Vagina (tissue), 2 donors: Measurements from ENCODE around the gene EOLA1. TPM values are rescaled to one million over a fixed set of nuclear protein-coding genes. Genes with fewer than 3 reads are reported as not detected.

Source experiments
- DNase-seq, 2 donors: peaks; one replicate each; pipeline ENCODE4 v3.0.0-alpha.2; 2017; ENCODE audit errors: extremely low spot score in 2 of 2
- H3K27ac ChIP-seq: fragments of 200-600 bp; sonication (generic); one replicate; pipeline ENCODE4 v1.5.1; 2019
- H3K27me3 ChIP-seq: fragments of 200-600 bp; sonication (generic); one replicate; pipeline ENCODE4 v1.5.1; 2019
- H3K36me3 ChIP-seq, 2 donors: fragments of 200-600 bp; sonication (generic); one replicate each; pipeline ENCODE4 v1.5.1; 2017 to 2019
- H3K4me1 ChIP-seq: fragments of 200-600 bp; sonication (generic); one replicate; pipeline ENCODE4 v1.5.1; 2019
- H3K4me3 ChIP-seq, 2 donors: fragments of 200-600 bp; sonication (generic); 1 replicate in 1 of 2; 2 replicates in 1 of 2; pipeline ENCODE4 v1.5.1; 2016 to 2019
- H3K9me3 ChIP-seq: fragments of 200-600 bp; sonication (generic); one replicate; pipeline ENCODE4 v1.5.1; 2019
- CTCF ChIP-seq, 3 experiments: fragments of 450-650 bp in 2 of 3; fragments of 200-600 bp in 1 of 3; sonication (generic) in 1 of 3; IDR thresholded peaks; one replicate each; pipeline ENCODE4 v1.5.1; 2017 to 2019; ENCODE audit warnings: antibody characterized with exemption in 3 of 3, mild to moderate bottlenecking in 2 of 3, moderate library complexity in 2 of 3
- POLR2A ChIP-seq, 2 donors: fragments of 450-650 bp; IDR thresholded peaks; one replicate each; pipeline ENCODE4 v1.6.1; 2017; ENCODE audit warnings: antibody characterized with exemption in 2 of 2, mild to moderate bottlenecking in 2 of 2, moderate library complexity in 2 of 2
- POLR2AphosphoS5 ChIP-seq, 2 donors: sonication (generic); formaldehyde crosslinking; IDR thresholded peaks; one replicate each; pipeline ENCODE4 v1.9.0; 2017; ENCODE audit warnings: antibody characterized with exemption in 2 of 2, mild to moderate bottlenecking in 2 of 2, low read depth in 1 of 2; ENCODE audit not compliant: insufficient read depth in 1 of 2
- intact Hi-C: fragments of 100-400 bp; cut with DNase I; formaldehyde crosslinking; loops from one replicate; pipeline ENCODE4 v1.15.1; 2023
- total RNA-seq: library from RNA; depleted of rRNA; stranded (reverse); fragments of >200 nt; gene quantifications from one replicate; pipeline ENCODE4 v1.2.3, GENCODE V29; 2016

EOLA1 gene
- total RNA-seq, 1 donor from 2014 or later = 9.8 TPM

GRCh38 chrX:149508467-149508866 lies 32.3 kb upstream of the EOLA1 start:
- H3K4me3 ChIP-seq = no peak overlapping the region
- no peaks in the 10 kb centered on the region for H3K36me3 ChIP-seq
- H3K27ac ChIP-seq = no peak overlapping the region
- H3K9me3 ChIP-seq = no peaks in the 10 kb centered on the region
- TF ChIP-seq CTCF (IDR thresholded peaks at IDR 0.05) = no peak
- TF ChIP-seq POLR2A (IDR thresholded peaks at IDR 0.05) = no peak
- no peak for TF ChIP-seq POLR2AphosphoS5 (IDR thresholded peaks at IDR 0.05; ENCODE audit: insufficient read depth in 1 of 2, low read depth in 1 of 2)
- no peak for DNase-seq
- no peaks in the 10 kb centered on the region for H3K27me3 ChIP-seq
- intact Hi-C loops = no loop called here
- peaks cover 5% of the 10 kb centered on the region for H3K4me1 ChIP-seq

- Histone ChIP-seq H3K27ac (no peak overlapping the region), H3K9me3 (no peaks in the 10 kb centered on the region), H3K36me3 (no peaks in the 10 kb centered on the region), H3K4me1 (no peaks in the 10 kb centered on the region), H3K27me3 (no peaks in the 10 kb centered on the region), H3K4me3 (no peak overlapping the region)
- TF ChIP-seq CTCF (IDR thresholded peaks at IDR 0.05) (no peak), POLR2A (IDR thresholded peaks at IDR 0.05) (no peak), POLR2AphosphoS5 (IDR thresholded peaks at IDR 0.05; ENCODE audit: insufficient read depth in 1 of 2, low read depth in 1 of 2) (no peak)
- DNase-seq = no peak
- intact Hi-C loops = no loop called here
These were observed 30.4 kb upstream of the EOLA1 start for GRCh38 chrX:149510386-149510785.

GRCh38 chrX:149511081-149511480 lies 29.7 kb upstream of the EOLA1 start:
- Histone ChIP-seq H3K27ac (no peak overlapping the region), H3K36me3 (no peaks in the 10 kb centered on the region), H3K4me3 (no peak overlapping the region), H3K4me1 (no peaks in the 10 kb centered on the region), H3K27me3 (no peaks in the 10 kb centered on the region), H3K9me3 (no peaks in the 10 kb centered on the region)
- intact Hi-C loops = no loop called here
- no peak for TF ChIP-seq POLR2AphosphoS5 (IDR thresholded peaks at IDR 0.05; ENCODE audit: insufficient read depth in 1 of 2, low read depth in 1 of 2)
- no peak for TF ChIP-seq CTCF (IDR thresholded peaks at IDR 0.05)
- TF ChIP-seq POLR2A (IDR thresholded peaks at IDR 0.05) = no peak
- DNase-seq = no peak

- intact Hi-C loops = no loop called here
These were observed 28.5 kb upstream of the EOLA1 start for GRCh38 chrX:149512225-149512885.

More at GRCh38 chrX:149512225-149512885, 28.5 kb upstream of the EOLA1 start:
- no peaks in the 10 kb centered on the region for H3K9me3 ChIP-seq
- peak in 2 of 3 experiments; percentile 3 to 29 for TF ChIP-seq CTCF (IDR thresholded peaks at IDR 0.05)
- no peak for TF ChIP-seq POLR2A (IDR thresholded peaks at IDR 0.05)
- TF ChIP-seq POLR2AphosphoS5 (IDR thresholded peaks at IDR 0.05; ENCODE audit: insufficient read depth in 1 of 2, low read depth in 1 of 2) = no peak
- no peak overlapping the region for H3K4me3 ChIP-seq
- H3K4me1 ChIP-seq = no peaks in the 10 kb centered on the region
- H3K27me3 ChIP-seq = no peaks in the 10 kb centered on the region
- no peak for DNase-seq
- no peaks in the 10 kb centered on the region for H3K36me3 ChIP-seq
- H3K27ac ChIP-seq = no peak overlapping the region
